Body of pancreas (tissue), 4 donors: ENCODE measurements around the gene FZD1.

Source experiments
- CTCF ChIP-seq, 7 experiments: fragments of 450-650 bp in 4 of 7; fragments of 200-600 bp in 3 of 7; sonication (generic) in 3 of 7; IDR thresholded peaks; one replicate each; pipeline ENCODE4 v1.5.1; 2016 to 2019; ENCODE audit warnings: antibody characterized with exemption in 7 of 7
- POLR2A ChIP-seq, 3 donors: fragments of 450-650 bp; IDR thresholded peaks; one replicate each; pipeline ENCODE4 v1.6.1; 2016; ENCODE audit warnings: antibody characterized with exemption in 3 of 3, mild to moderate bottlenecking in 2 of 3

DNA sequence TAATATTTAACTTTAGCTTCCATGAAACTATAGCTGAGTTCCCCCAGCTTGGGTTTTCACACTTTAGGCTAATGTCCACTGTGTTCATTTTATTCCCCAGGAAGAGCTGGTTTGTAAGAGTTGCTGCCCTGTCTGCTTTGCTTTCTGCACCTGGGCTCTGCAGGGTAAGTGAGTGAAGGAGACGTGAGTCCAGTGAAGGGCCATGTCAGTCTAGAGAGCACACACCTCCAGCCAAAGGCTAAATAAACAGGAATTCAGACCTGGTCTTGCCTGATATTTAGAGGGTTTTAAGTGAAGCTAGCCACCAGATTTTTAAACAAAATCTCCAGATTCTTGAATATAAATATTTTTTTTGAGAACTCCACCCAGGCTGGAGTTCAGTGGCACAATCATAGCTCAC, 24.5 kb upstream of the FZD1 start:
- TF ChIP-seq POLR2A (IDR thresholded peaks at IDR 0.05) (no peak), CTCF (IDR thresholded peaks at IDR 0.05) (no peak)
